RWPE2 (cell line): ENCODE results near the gene SDHAF1.

Experiments
- ATAC-seq: fragments of 200-7000 bp; cut with Tn5 transposase; 3 replicates; pipeline ENCODE4 v1.9.1; 2021; ENCODE audit warnings: low read depth
- DNase-seq: peaks from one replicate; pipeline ENCODE4 v3.0.0-alpha.2; 2020; ENCODE audit warnings: low spot score
- H3K27ac ChIP-seq: fragments of 450-650 bp; 2 replicates; pipeline ENCODE4 v1.5.1; 2017; ENCODE audit warnings: mild to moderate bottlenecking; ENCODE audit not compliant: poor library complexity, severe bottlenecking
- H3K27me3 ChIP-seq: fragments of 250-450 bp; sonication (Bioruptor Pico); 2 replicates; pipeline ENCODE4 v1.5.1; 2021; ENCODE audit warnings: mild to moderate bottlenecking, moderate library complexity; ENCODE audit not compliant: insufficient read depth, poor library complexity, severe bottlenecking
- H3K36me3 ChIP-seq: fragments of 250-450 bp; sonication (Bioruptor Pico); 2 replicates; pipeline ENCODE4 v1.5.1; 2020; ENCODE audit warnings: low read depth, mild to moderate bottlenecking, moderate library complexity
- H3K4me1 ChIP-seq: fragments of 250-450 bp; sonication (Bioruptor Pico); 2 replicates; pipeline ENCODE4 v1.5.1; 2021; ENCODE audit warnings: mild to moderate bottlenecking, moderate library complexity; ENCODE audit not compliant: insufficient read depth, poor library complexity, severe bottlenecking
- H3K4me3 ChIP-seq: fragments of 250-450 bp; sonication (Bioruptor Pico); 2 replicates; pipeline ENCODE4 v1.5.1; 2021; ENCODE audit warnings: mild to moderate bottlenecking, moderate library complexity; ENCODE audit not compliant: severe bottlenecking
- H3K9me3 ChIP-seq: fragments of 250-450 bp; sonication (Bioruptor Pico); 2 replicates; pipeline ENCODE4 v1.5.1; 2021; ENCODE audit warnings: mild to moderate bottlenecking, moderate library complexity; ENCODE audit not compliant: severe bottlenecking
- CTCF ChIP-seq: fragments of 450-650 bp; IDR thresholded peaks from one replicate; pipeline ENCODE4 v1.5.1; 2017; ENCODE audit warnings: mild to moderate bottlenecking, moderate library complexity; ENCODE audit not compliant: poor library complexity, severe bottlenecking

The SDHAF1 gene

GRCh38 chr19:35987571-35987896 is 7.5 kb upstream of the SDHAF1 start:
- no peak for TF ChIP-seq CTCF
- peaks cover 11% of the 10 kb centered on the region for H3K27me3 ChIP-seq
- no peak overlapping the region for H3K4me3 ChIP-seq
- DNase-seq (no peak), ATAC-seq (no peak)
- no peaks in the 10 kb centered on the region for H3K36me3 ChIP-seq
- no peak overlapping the region for H3K27ac ChIP-seq
- H3K4me1 ChIP-seq, result no peaks in the 10 kb centered on the region
- H3K9me3 ChIP-seq, result no peaks in the 10 kb centered on the region

- DNase-seq, result no peak
- no peaks in the 10 kb centered on the region for H3K9me3 ChIP-seq
- no peak overlapping the region for H3K27ac ChIP-seq
- no peak overlapping the region for H3K4me3 ChIP-seq
- peaks cover 11% of the 10 kb centered on the region for H3K27me3 ChIP-seq
- H3K36me3 ChIP-seq, result no peaks in the 10 kb centered on the region
- ATAC-seq, result no peak
- H3K4me1 ChIP-seq, result no peaks in the 10 kb centered on the region
- no peak for TF ChIP-seq CTCF
Measured at GRCh38 chr19:35988824-35989223, 6.2 kb upstream of the SDHAF1 start.

DNA sequence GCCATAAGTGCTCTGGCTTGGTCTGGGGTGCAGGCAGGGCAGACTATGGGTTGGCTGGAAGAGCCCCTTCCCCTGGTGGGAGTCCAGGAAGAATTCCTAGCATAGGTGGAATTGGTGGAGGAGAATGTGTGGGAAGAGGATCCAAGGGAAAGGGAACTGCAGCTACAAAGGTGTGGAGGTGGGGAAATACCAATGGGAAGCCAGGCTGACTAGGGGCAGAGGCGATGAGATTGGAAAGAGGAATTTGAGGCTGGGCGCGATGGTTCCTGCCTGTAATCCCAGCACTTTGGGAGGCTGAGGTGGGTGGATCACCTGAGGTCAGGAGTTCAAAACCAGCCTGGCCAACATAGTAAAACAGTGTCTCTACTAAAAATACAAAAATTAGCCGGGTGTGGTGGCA is 4.8 kb upstream of the SDHAF1 start:
- peaks cover 3% of the 10 kb centered on the region for H3K4me1 ChIP-seq
- H3K27me3 ChIP-seq, result peaks cover 11% of the 10 kb centered on the region
- H3K36me3 ChIP-seq, result no peaks in the 10 kb centered on the region
- H3K4me3 ChIP-seq, result no peak overlapping the region
- no peak for DNase-seq
- no peaks in the 10 kb centered on the region for H3K9me3 ChIP-seq
- no peak overlapping the region for H3K27ac ChIP-seq
- ATAC-seq, result no peak
- no peak for TF ChIP-seq CTCF

DNA sequence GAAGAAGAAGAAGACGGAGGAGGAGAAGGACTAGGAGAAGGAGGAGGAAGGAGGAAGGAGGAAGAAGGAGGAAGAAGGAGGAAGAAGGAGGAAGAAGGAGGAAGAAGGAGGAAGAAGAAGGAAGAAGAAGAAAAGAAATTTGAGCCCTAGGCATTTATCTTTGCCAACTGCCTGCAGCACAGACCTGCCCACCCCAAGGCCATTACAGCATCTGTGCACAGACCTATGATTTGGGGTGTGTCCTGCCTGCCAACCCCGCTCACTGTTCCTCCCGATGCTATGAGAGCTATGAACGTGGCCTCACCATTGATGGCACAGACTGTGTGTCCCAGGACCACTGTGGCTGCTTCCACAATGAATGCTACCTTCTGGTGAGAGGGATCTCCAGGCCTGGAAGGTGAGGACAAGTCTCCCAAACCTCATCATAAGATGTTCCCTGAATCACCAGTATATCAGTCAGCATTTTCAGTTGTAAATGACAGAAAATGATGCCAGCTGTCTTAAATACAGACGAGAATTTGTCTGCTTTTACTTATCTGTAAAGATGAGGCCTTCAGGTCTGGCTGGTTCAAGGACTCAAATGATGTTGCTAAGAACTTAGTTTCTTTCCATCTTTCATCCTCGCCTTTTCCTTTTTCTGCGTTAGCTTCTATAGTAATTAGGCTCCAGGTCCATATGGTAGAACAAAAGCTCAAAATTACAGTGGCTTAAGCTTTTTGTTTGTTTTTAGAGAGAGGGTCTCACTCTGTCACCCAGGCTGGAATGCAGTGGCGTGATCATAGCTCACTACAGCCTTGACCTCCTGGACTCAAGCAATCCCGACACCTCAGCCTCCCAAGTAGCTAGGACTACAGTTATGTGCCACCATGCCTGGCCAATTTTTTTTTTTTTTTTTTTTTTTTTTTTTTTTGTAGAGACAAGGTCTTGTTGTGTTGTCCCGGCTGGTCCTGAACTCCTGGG is 3.9 kb upstream of the SDHAF1 start:
- DNase-seq (no peak), ATAC-seq (no peak)
- Histone ChIP-seq H3K4me3 (no peak overlapping the region), H3K27me3 (peaks cover 11% of the 10 kb centered on the region), H3K27ac (no peak overlapping the region), H3K9me3 (no peaks in the 10 kb centered on the region), H3K36me3 (no peaks in the 10 kb centered on the region), H3K4me1 (peaks cover 3% of the 10 kb centered on the region)
- TF ChIP-seq CTCF, result no peak
